Measurements from ENCODE around the gene FKBP7. TPM values are rescaled to one million over a fixed set of nuclear protein-coding genes. Genes with fewer than 3 reads are reported as not detected.

The FKBP7 gene
- total and polyA plus RNA-seq, 2 of the 8 experiments (the other 6 are each of a cell fraction or from before 2014, with no cell fraction given), result 3.6 to 7.0 TPM

DNA sequence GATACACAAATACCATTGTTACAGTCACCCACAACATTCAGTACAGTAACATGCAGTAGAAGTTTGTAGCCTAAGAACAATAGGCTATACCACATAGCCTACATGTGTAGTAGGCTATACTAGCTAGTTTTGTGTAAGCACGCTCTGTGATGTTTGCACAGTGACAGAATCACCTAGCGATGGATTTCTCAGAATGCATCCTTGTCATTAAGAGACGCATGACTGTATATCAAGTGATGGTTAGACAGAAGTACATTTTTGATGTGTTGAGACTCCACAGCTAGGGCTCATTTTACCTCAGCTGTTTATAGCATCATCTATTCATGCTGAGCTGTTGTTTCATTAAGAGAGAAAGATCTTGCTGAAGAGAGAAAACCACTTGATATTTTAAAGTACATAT, 21.2 kb upstream of the FKBP7 start (continued):
- TF ChIP-seq USF2 (IDR thresholded peaks at IDR 0.05; ENCODE audit: low read length) (no peak), TAF7 (optimal IDR thresholded peaks at IDR 0.05; ENCODE audit: borderline replicate concordance, low read depth, low read length) (no peak), NANOG (IDR thresholded peaks at IDR 0.05; ENCODE audit: insufficient read depth, low read depth, low read length, poor library complexity, severe bottlenecking) (no peak)

Measured in H1 (cell line).